Activated CD8-positive, alpha-beta T cell treated with anti-CD3 and anti-CD28 coated beads, Interleukin-2, amount 10 ng/mL, durations not matched to agents 7 days and 5 days (primary cell): Measurements from ENCODE around the gene TBX22. TPM values are rescaled to one million over a fixed set of nuclear protein-coding genes. Genes with fewer than 3 reads are reported as not detected.
"Not testable (repeated sequence)": the region's sequence is repeated elsewhere in the genome, so short reads cannot be mapped to it uniquely, and the experiment has no call there.

ENCODE experiments used
- ATAC-seq: fragments of 150-1000 bp; cut with Tn5 transposase; one replicate; pipeline ENCODE4 v1.10.0; 2021; ENCODE audit warnings: moderate library complexity
- CTCF ChIA-PET: fragments of 350-600 bp; sonication (Branson Sonifier 250); formaldehyde crosslinking; loops from one replicate; lab custom pipeline; 2021; ENCODE audit warnings: antibody characterized with exemption; lab: Charles Lee
- POLR2A ChIA-PET: fragments of 350-600 bp; sonication (Branson Sonifier 250); formaldehyde crosslinking; loops from one replicate; lab custom pipeline; 2021; ENCODE audit warnings: antibody characterized with exemption; lab: Charles Lee
- DNase-seq: peaks from one replicate; pipeline ENCODE4 v3.0.0-alpha.2; 2020
- H3K27ac Mint-ChIP-seq: one replicate; pipeline ENCODE4 v1.8.0; 2021; ENCODE audit warnings: mild to moderate bottlenecking, mixed read lengths
- H3K27me3 Mint-ChIP-seq: one replicate; pipeline ENCODE4 v1.8.0; 2021; ENCODE audit warnings: low read depth, mixed read lengths
- H3K36me3 Mint-ChIP-seq: one replicate; pipeline ENCODE4 v1.8.0; 2021; ENCODE audit warnings: low read depth, mixed read lengths
- H3K4me1 Mint-ChIP-seq: one replicate; pipeline ENCODE4 v1.8.0; 2021; ENCODE audit warnings: low read depth, mixed read lengths
- H3K4me3 Mint-ChIP-seq: one replicate; pipeline ENCODE4 v1.8.0; 2021; ENCODE audit warnings: mild to moderate bottlenecking, mixed read lengths
- H3K9me3 Mint-ChIP-seq: one replicate; pipeline ENCODE4 v1.8.0; 2022; ENCODE audit warnings: mixed read lengths; ENCODE audit not compliant: insufficient read depth
- total RNA-seq, 2 experiments: library from RNA; stranded (reverse); gene quantifications; one replicate each; pipeline ENCODE4 v1.2.3, GENCODE V29; 2021

The TBX22 gene
- not detected for total RNA-seq

GRCh38 chrX:80014141-80014940 lies at the start of gene TBX22:
TBX22 (plus strand) TSS chrX:80014753; CDS start chrX:80022270, 7,517 bp downstream.
- H3K27me3 Mint-ChIP-seq: no peaks in the 10 kb centered on the region
- H3K36me3 Mint-ChIP-seq: no peaks in the 10 kb centered on the region
- ATAC-seq: no peak
- POLR2A ChIA-PET: no interaction called here
- H3K9me3 Mint-ChIP-seq: no peaks in the 10 kb centered on the region
- DNase-seq: no peak
- no peaks in the 10 kb centered on the region for H3K4me1 Mint-ChIP-seq
- H3K4me3 Mint-ChIP-seq: no peak within 1 kb of the TSS
- no peak within 1 kb of the TSS for H3K27ac Mint-ChIP-seq
- CTCF ChIA-PET: no interaction called here

- CTCF ChIA-PET: no interaction called here
- Mint-ChIP-seq H3K4me1 (no peaks in the 10 kb centered on the region), H3K9me3 (peaks cover 3% of the 10 kb centered on the region), H3K27me3 (no peaks in the 10 kb centered on the region), H3K36me3 (no peaks in the 10 kb centered on the region), H3K4me3 (no peak overlapping the region), H3K27ac (no peak overlapping the region)
- no peak for ATAC-seq
- POLR2A ChIA-PET: no interaction called here
- no peak for DNase-seq
Observed at GRCh38 chrX:79975605-79976004, 38.9 kb upstream of the TBX22 start.

- DNase-seq (no peak), ATAC-seq (no peak)
- no peaks in the 10 kb centered on the region for H3K27me3 Mint-ChIP-seq
- ChIA-PET CTCF (no interaction called here), POLR2A (no interaction called here)
- no peaks in the 10 kb centered on the region for H3K36me3 Mint-ChIP-seq
- H3K4me1 Mint-ChIP-seq: no peaks in the 10 kb centered on the region
- H3K27ac Mint-ChIP-seq: no peak overlapping the region
- no peak overlapping the region for H3K4me3 Mint-ChIP-seq
- H3K9me3 Mint-ChIP-seq: no peaks in the 10 kb centered on the region
Observed at GRCh38 chrX:80004458-80004857, 10.1 kb upstream of the TBX22 start.

GRCh38 chrX:80011522-80011921 lies 3.0 kb upstream of the TBX22 start:
- Mint-ChIP-seq H3K4me1 (no peaks in the 10 kb centered on the region), H3K27ac (no peak overlapping the region), H3K27me3 (no peaks in the 10 kb centered on the region), H3K4me3 (no peak overlapping the region), H3K36me3 (no peaks in the 10 kb centered on the region), H3K9me3 (no peaks in the 10 kb centered on the region)
- ATAC-seq: no peak
- CTCF ChIA-PET: no interaction called here
- POLR2A ChIA-PET: no interaction called here
- no peak for DNase-seq

- DNase-seq (no peak), ATAC-seq (no peak)
- ChIA-PET POLR2A (no interaction called here), CTCF (no interaction called here)
- no peaks in the 10 kb centered on the region for H3K36me3 Mint-ChIP-seq
- H3K27me3 Mint-ChIP-seq: no peaks in the 10 kb centered on the region
- H3K27ac Mint-ChIP-seq: no peak overlapping the region
- no peaks in the 10 kb centered on the region for H3K9me3 Mint-ChIP-seq
- no peak overlapping the region for H3K4me3 Mint-ChIP-seq
- H3K4me1 Mint-ChIP-seq: no peaks in the 10 kb centered on the region
Observed at GRCh38 chrX:80016182-80016581, 1.6 kb downstream of the TBX22 start.

GRCh38 chrX:80021621-80022020 lies 7.1 kb downstream of the TBX22 start:
- no peak for ATAC-seq
- no peak for DNase-seq
- POLR2A ChIA-PET: no interaction called here
- no peaks in the 10 kb centered on the region for H3K4me1 Mint-ChIP-seq
- H3K36me3 Mint-ChIP-seq: no peaks in the 10 kb centered on the region
- peaks cover 6% of the 10 kb centered on the region for H3K27me3 Mint-ChIP-seq
- no peak overlapping the region for H3K27ac Mint-ChIP-seq
- no peaks in the 10 kb centered on the region for H3K9me3 Mint-ChIP-seq
- H3K4me3 Mint-ChIP-seq: no peak overlapping the region
- CTCF ChIA-PET: no interaction called here

- POLR2A ChIA-PET: no interaction called here
- no peaks in the 10 kb centered on the region for H3K9me3 Mint-ChIP-seq
- DNase-seq (no peak), ATAC-seq (no peak)
- H3K36me3 Mint-ChIP-seq: no peaks in the 10 kb centered on the region
- CTCF ChIA-PET: no interaction called here
- H3K27me3 Mint-ChIP-seq: peaks cover 6% of the 10 kb centered on the region
- no peaks in the 10 kb centered on the region for H3K4me1 Mint-ChIP-seq
- H3K27ac Mint-ChIP-seq: no peak overlapping the region
- no peak overlapping the region for H3K4me3 Mint-ChIP-seq
Observed at GRCh38 chrX:80022363-80023031, 7.9 kb downstream of the TBX22 start.

- Mint-ChIP-seq H3K4me1 (no peaks in the 10 kb centered on the region), H3K9me3 (no peaks in the 10 kb centered on the region), H3K4me3 (no peak overlapping the region), H3K36me3 (no peaks in the 10 kb centered on the region), H3K27me3 (peaks cover 6% of the 10 kb centered on the region), H3K27ac (no peak overlapping the region)
- ChIA-PET CTCF (no interaction called here), POLR2A (no interaction called here)
- no peak for DNase-seq
- no peak for ATAC-seq
Observed at GRCh38 chrX:80026116-80026515, 11.6 kb downstream of the TBX22 start.

- POLR2A ChIA-PET, CTCF ChIA-PET, H3K4me3 Mint-ChIP-seq, ATAC-seq, H3K36me3 Mint-ChIP-seq, H3K27me3 Mint-ChIP-seq, H3K27ac Mint-ChIP-seq, H3K9me3 Mint-ChIP-seq, DNase-seq, H3K4me1 Mint-ChIP-seq: not testable (repeated sequence)
Observed at GRCh38 chrX:80066156-80066555, 51.6 kb downstream of the TBX22 start.

GRCh38 chrX:80075625-80076024 lies 61.1 kb downstream of the TBX22 start:
- POLR2A ChIA-PET, ATAC-seq, CTCF ChIA-PET, DNase-seq, H3K36me3 Mint-ChIP-seq, H3K27me3 Mint-ChIP-seq, H3K4me1 Mint-ChIP-seq, H3K4me3 Mint-ChIP-seq, H3K27ac Mint-ChIP-seq: not testable (repeated sequence)
- peaks cover 12% of the 10 kb centered on the region for H3K9me3 Mint-ChIP-seq
